HG02870 (cell line): Measurements from ENCODE around the gene SHISA9.

Source experiments
- ATAC-seq: cut with Tn5 transposase; IDR thresholded peaks from one replicate; pipeline ENCODE4 v1.9.1; 2021; ENCODE audit warnings: mild to moderate bottlenecking, moderate library complexity; ENCODE audit not compliant: unreplicated experiment

Gene SHISA9

GRCh38 chr16:13012601-13013000, 111.2 kb downstream of the SHISA9 start:
- no peak for ATAC-seq

- no peak for ATAC-seq
These were observed 111.6 kb downstream of the SHISA9 start for GRCh38 chr16:13013043-13013442.

GRCh38 chr16:13014476-13014875, 113.1 kb downstream of the SHISA9 start:
- ATAC-seq = no peak

GRCh38 chr16:13018026-13018425, 116.6 kb downstream of the SHISA9 start:
- no peak for ATAC-seq

- ATAC-seq = no peak
These were observed 120.6 kb downstream of the SHISA9 start for GRCh38 chr16:13021996-13022395.

GRCh38 chr16:13029786-13030185, 128.4 kb downstream of the SHISA9 start:
- ATAC-seq = no peak

GRCh38 chr16:13030769-13031168, 129.4 kb downstream of the SHISA9 start:
- ATAC-seq = no peak

- no peak for ATAC-seq
These were observed 131.5 kb downstream of the SHISA9 start for GRCh38 chr16:13032911-13033310.

- ATAC-seq = no peak
These were observed 135.2 kb downstream of the SHISA9 start for GRCh38 chr16:13036600-13036999.

- no peak for ATAC-seq
These were observed 137.2 kb downstream of the SHISA9 start for GRCh38 chr16:13038591-13038990.

- ATAC-seq = no peak
These were observed 138.1 kb downstream of the SHISA9 start for GRCh38 chr16:13039526-13039925.

GRCh38 chr16:13041180-13041579, 139.8 kb downstream of the SHISA9 start:
- no peak for ATAC-seq

GRCh38 chr16:13041646-13042290, 140.4 kb downstream of the SHISA9 start:
- no peak for ATAC-seq

GRCh38 chr16:13042291-13042685, 140.9 kb downstream of the SHISA9 start:
- ATAC-seq = no peak

- ATAC-seq = no peak
These were observed 144.8 kb downstream of the SHISA9 start for GRCh38 chr16:13046061-13046821.

- no peak for ATAC-seq
These were observed 145.9 kb downstream of the SHISA9 start for GRCh38 chr16:13047276-13047675.

- no peak for ATAC-seq
These were observed 148.3 kb downstream of the SHISA9 start for GRCh38 chr16:13049688-13050087.

- no peak for ATAC-seq
These were observed 151.0 kb downstream of the SHISA9 start for GRCh38 chr16:13052431-13052830.

- no peak for ATAC-seq
These were observed 154.1 kb downstream of the SHISA9 start for GRCh38 chr16:13055480-13055879.

- ATAC-seq = no peak
These were observed 155.2 kb downstream of the SHISA9 start for GRCh38 chr16:13056607-13057006.

GRCh38 chr16:13060932-13061331, 159.5 kb downstream of the SHISA9 start:
- no peak for ATAC-seq

- ATAC-seq = no peak
These were observed 160.3 kb downstream of the SHISA9 start for GRCh38 chr16:13061691-13062090.

GRCh38 chr16:13062219-13062618, 160.8 kb downstream of the SHISA9 start:
- ATAC-seq = no peak
